Nephron (organoid): ENCODE results near the gene STK4.

Experiments used
- H3K27ac Mint-ChIP-seq, 3 experiments: 2 replicates each; pipeline ENCODE4 v1.8.0; 2020; ENCODE audit warnings: mixed read lengths in 3 of 3, mild to moderate bottlenecking in 2 of 3, moderate library complexity in 1 of 3
- H3K27me3 Mint-ChIP-seq: 2 replicates; pipeline ENCODE4 v1.8.0; 2021; ENCODE audit warnings: low read depth, mild to moderate bottlenecking, moderate library complexity, mixed read lengths
- H3K36me3 Mint-ChIP-seq: 2 replicates; pipeline ENCODE4 v1.8.0; 2020; ENCODE audit warnings: low read depth, mixed read lengths
- H3K4me1 Mint-ChIP-seq: 2 replicates; pipeline ENCODE4 v1.8.0; 2020; ENCODE audit warnings: mixed read lengths
- H3K4me3 Mint-ChIP-seq, 3 experiments: 2 replicates each; pipeline ENCODE4 v1.8.0; 2020; ENCODE audit warnings: mild to moderate bottlenecking in 3 of 3, mixed read lengths in 3 of 3, moderate library complexity in 2 of 3
- H3K9me3 Mint-ChIP-seq: 2 replicates; pipeline ENCODE4 v1.8.0; 2020; ENCODE audit warnings: mixed read lengths
- CTCF ChIP-seq, 3 experiments: fragments of 200-600 bp; sonication (generic); IDR thresholded peaks; one replicate each; pipeline ENCODE4 v1.5.0; 2021; ENCODE audit warnings: antibody characterized with exemption in 3 of 3; ENCODE audit not compliant: unreplicated experiment in 3 of 3

The STK4 gene

GRCh38 chr20:44946271-44946852, 19.9 kb upstream of the STK4 start:
- Mint-ChIP-seq H3K36me3 (peaks cover 72% of the 10 kb centered on the region), H3K27me3 (no peaks in the 10 kb centered on the region), H3K4me3 (no peak overlapping the region), H3K27ac (peak overlapping the region in 1 of 3 experiments; percentile 77), H3K4me1 (no peaks in the 10 kb centered on the region), H3K9me3 (no peaks in the 10 kb centered on the region)
- no peak for TF ChIP-seq CTCF (IDR thresholded peaks at IDR 0.05; ENCODE audit: unreplicated experiment in 3 of 3)

- H3K4me3 Mint-ChIP-seq, result no peak overlapping the region
- TF ChIP-seq CTCF (IDR thresholded peaks at IDR 0.05; ENCODE audit: unreplicated experiment in 3 of 3), result no peak
- peaks cover 75% of the 10 kb centered on the region for H3K36me3 Mint-ChIP-seq
- no peaks in the 10 kb centered on the region for H3K27me3 Mint-ChIP-seq
- no peak overlapping the region for H3K27ac Mint-ChIP-seq
- no peaks in the 10 kb centered on the region for H3K9me3 Mint-ChIP-seq
- no peaks in the 10 kb centered on the region for H3K4me1 Mint-ChIP-seq
Measured at GRCh38 chr20:44948107-44948506, 18.2 kb upstream of the STK4 start.

- H3K27me3 Mint-ChIP-seq, result no peaks in the 10 kb centered on the region
- no peak overlapping the region for H3K4me3 Mint-ChIP-seq
- no peak overlapping the region for H3K27ac Mint-ChIP-seq
- H3K36me3 Mint-ChIP-seq, result peaks cover 77% of the 10 kb centered on the region
- no peaks in the 10 kb centered on the region for H3K4me1 Mint-ChIP-seq
- TF ChIP-seq CTCF (IDR thresholded peaks at IDR 0.05; ENCODE audit: unreplicated experiment in 3 of 3), result no peak
- no peaks in the 10 kb centered on the region for H3K9me3 Mint-ChIP-seq
Measured at GRCh38 chr20:44948513-44948912, 17.8 kb upstream of the STK4 start.

- H3K27me3 Mint-ChIP-seq, result no peaks in the 10 kb centered on the region
- H3K9me3 Mint-ChIP-seq, result no peaks in the 10 kb centered on the region
- no peak for TF ChIP-seq CTCF (IDR thresholded peaks at IDR 0.05; ENCODE audit: unreplicated experiment in 3 of 3)
- H3K4me1 Mint-ChIP-seq, result no peaks in the 10 kb centered on the region
- H3K4me3 Mint-ChIP-seq, result no peak overlapping the region
- peaks cover 77% of the 10 kb centered on the region for H3K36me3 Mint-ChIP-seq
- H3K27ac Mint-ChIP-seq, result no peak overlapping the region
Measured at GRCh38 chr20:44950368-44950767, 15.9 kb upstream of the STK4 start.

- Mint-ChIP-seq H3K4me3 (no peak overlapping the region), H3K27me3 (no peaks in the 10 kb centered on the region), H3K4me1 (no peaks in the 10 kb centered on the region), H3K27ac (no peak overlapping the region), H3K9me3 (no peaks in the 10 kb centered on the region), H3K36me3 (peaks cover 71% of the 10 kb centered on the region)
- TF ChIP-seq CTCF (IDR thresholded peaks at IDR 0.05; ENCODE audit: unreplicated experiment in 3 of 3), result no peak
Measured at GRCh38 chr20:44952731-44953130, 13.6 kb upstream of the STK4 start.

- H3K4me3 Mint-ChIP-seq, result no peak overlapping the region
- peaks cover 69% of the 10 kb centered on the region for H3K36me3 Mint-ChIP-seq
- H3K9me3 Mint-ChIP-seq, result no peaks in the 10 kb centered on the region
- no peak overlapping the region for H3K27ac Mint-ChIP-seq
- no peak for TF ChIP-seq CTCF (IDR thresholded peaks at IDR 0.05; ENCODE audit: unreplicated experiment in 3 of 3)
- H3K27me3 Mint-ChIP-seq, result no peaks in the 10 kb centered on the region
- H3K4me1 Mint-ChIP-seq, result peaks cover 13% of the 10 kb centered on the region
Measured at GRCh38 chr20:44954211-44954610, 12.1 kb upstream of the STK4 start.
